Mucosa of stomach (tissue), 1 donor: ENCODE results near the gene CAB39L.

Source experiments
- H3K27me3 ChIP-seq: one replicate; pipeline ENCODE4 v1.7.0; 2013; ENCODE audit warnings: mild to moderate bottlenecking, low read length; ENCODE audit not compliant: control insufficient read depth, insufficient read depth
- H3K36me3 ChIP-seq: one replicate; pipeline ENCODE4 v1.7.0; 2013; ENCODE audit warnings: low read length; ENCODE audit not compliant: control insufficient read depth, insufficient read depth
- H3K4me1 ChIP-seq: one replicate; pipeline ENCODE4 v1.7.0; 2013; ENCODE audit warnings: mild to moderate bottlenecking, low read length; ENCODE audit not compliant: control insufficient read depth, insufficient read depth
- H3K4me3 ChIP-seq: one replicate; pipeline ENCODE4 v1.7.0; 2013; ENCODE audit warnings: low read length
- H3K9ac ChIP-seq: one replicate; pipeline ENCODE4 v1.7.0; 2013; ENCODE audit warnings: mild to moderate bottlenecking, low read length, moderate library complexity
- H3K9me3 ChIP-seq: one replicate; pipeline ENCODE4 v1.7.0; 2013; ENCODE audit warnings: mild to moderate bottlenecking, low read length, moderate library complexity; ENCODE audit not compliant: control insufficient read depth
- donor health status: Pancreatic carcinoma.

The CAB39L gene

DNA sequence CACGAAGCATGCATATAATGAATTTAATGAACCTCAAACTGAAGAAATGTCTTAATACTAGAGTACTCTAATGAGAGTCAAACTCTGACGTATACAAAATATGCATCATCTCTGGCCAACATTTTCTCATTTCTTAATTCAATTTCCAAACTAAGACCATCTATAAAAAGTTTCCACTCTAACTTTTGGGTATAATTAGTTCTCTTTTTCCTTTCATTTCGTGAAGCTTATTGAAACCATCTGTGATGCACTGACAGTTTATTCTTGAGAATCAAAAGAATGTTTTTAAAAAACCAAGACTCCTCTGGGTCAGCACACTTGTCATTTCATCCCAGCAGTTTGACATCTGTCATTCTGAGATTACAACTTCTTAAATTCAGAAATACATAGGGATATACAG is 90.0 kb downstream of the CAB39L start:
- Histone ChIP-seq H3K27me3 (no peaks in the 10 kb centered on the region), H3K36me3 (no peaks in the 10 kb centered on the region), H3K4me1 (no peaks in the 10 kb centered on the region), H3K9me3 (no peaks in the 10 kb centered on the region), H3K4me3 (no peak overlapping the region), H3K9ac (no peak overlapping the region)

DNA sequence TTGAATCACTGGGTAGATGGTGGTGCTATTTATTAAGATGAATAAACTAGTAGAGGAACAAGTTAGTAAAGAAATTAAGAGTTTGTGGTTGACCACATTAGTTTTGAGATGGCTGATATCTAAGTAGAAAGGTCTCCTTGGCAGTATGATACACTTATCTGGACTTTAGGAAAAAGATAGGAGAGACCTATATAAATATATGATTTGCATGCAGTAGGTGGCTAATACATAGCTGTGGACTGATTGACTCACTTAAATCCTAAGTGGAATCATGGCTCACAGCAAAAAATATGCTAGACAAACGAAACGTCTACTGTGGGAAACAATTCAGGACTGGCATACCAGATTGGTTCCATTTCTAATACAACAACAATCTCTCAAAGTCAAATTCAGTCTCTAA is 92.0 kb downstream of the CAB39L start:
- Histone ChIP-seq H3K27me3 (no peaks in the 10 kb centered on the region), H3K4me3 (no peak overlapping the region), H3K36me3 (no peaks in the 10 kb centered on the region), H3K4me1 (no peaks in the 10 kb centered on the region), H3K9me3 (no peaks in the 10 kb centered on the region), H3K9ac (no peak overlapping the region)

DNA sequence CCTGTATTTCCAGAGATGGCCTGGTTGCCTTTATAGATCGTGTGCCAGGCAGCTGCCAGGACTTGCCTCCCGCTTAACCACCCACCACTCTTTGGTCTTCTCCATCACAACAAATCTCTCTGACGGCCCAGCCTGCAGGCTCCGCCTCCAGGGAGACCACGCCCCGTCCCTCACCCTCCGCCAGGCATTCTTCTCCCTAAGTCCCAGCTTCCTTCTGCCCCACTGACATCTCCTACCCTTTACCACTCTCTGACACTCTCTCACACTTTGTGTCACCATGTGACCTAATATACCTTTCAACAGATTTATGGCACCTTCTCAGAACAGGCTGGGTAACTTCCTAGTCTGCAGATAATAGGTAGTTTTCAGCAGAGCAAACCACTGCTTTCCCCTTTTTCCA is 95.1 kb downstream of the CAB39L start:
- no peak overlapping the region for H3K4me3 ChIP-seq
- no peaks in the 10 kb centered on the region for H3K27me3 ChIP-seq
- H3K9me3 ChIP-seq = no peaks in the 10 kb centered on the region
- H3K9ac ChIP-seq = no peak overlapping the region
- no peaks in the 10 kb centered on the region for H3K36me3 ChIP-seq
- H3K4me1 ChIP-seq = no peaks in the 10 kb centered on the region

DNA sequence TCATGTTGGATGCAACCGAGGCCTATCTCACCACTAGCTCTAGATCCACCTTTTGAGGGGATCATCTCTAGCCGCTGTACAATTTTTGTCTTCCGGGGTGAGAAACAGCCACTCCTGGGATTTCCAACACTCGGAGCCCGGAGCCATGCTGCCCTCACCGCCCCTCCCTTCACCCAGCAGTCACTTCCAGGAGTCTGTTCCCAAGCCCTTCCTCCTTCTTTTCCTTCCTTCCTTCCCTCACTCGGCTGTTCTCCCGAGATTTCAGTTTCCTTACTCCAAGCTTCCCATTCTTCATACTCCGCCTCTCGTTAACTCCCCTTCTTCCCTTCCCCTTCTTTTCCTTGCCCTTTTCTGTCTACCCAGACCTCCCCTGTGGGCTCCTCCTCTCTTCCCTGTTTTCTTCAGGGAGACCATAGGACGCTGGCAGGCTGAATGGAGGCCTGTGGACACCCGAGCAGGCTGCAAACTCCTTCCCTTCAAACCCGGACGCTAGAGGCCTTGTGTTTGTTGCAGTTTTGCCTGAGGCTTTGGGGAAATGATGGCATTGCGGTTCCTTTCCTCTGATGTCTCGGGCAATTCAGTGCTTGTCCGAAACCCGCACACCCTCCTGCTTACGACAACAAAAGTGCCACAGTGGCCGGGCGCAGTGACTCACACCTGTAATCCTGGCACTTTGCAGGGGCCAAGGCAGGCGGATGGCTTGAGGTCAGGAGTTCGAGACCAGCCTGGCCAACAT is 96.0 kb downstream of the CAB39L start:
- Histone ChIP-seq H3K27me3 (no peaks in the 10 kb centered on the region), H3K9ac (no peak overlapping the region), H3K36me3 (no peaks in the 10 kb centered on the region), H3K9me3 (no peaks in the 10 kb centered on the region), H3K4me3 (no peak overlapping the region), H3K4me1 (no peaks in the 10 kb centered on the region)

DNA sequence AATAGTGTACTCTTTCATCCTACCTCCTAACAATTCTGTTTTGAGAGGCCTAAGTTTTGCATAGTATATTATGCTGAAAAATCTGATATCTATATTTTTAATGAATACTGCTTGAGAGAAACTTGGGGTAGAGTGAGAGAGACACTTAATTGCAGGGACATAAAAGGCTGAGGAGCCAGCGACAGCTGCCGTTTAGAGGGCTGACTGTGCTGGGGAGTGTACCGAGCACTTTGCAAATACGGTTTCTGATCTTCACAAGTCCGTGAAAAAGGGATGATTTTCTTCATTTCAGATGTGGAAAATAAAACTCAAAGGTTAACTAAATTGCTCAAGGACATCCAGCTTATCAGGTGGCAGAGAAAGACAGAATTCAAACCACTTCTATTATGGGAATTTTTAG is 97.4 kb downstream of the CAB39L start:
- H3K4me1 ChIP-seq = no peaks in the 10 kb centered on the region
- H3K9me3 ChIP-seq = no peaks in the 10 kb centered on the region
- H3K27me3 ChIP-seq = no peaks in the 10 kb centered on the region
- no peak overlapping the region for H3K4me3 ChIP-seq
- H3K36me3 ChIP-seq = no peaks in the 10 kb centered on the region
- no peak overlapping the region for H3K9ac ChIP-seq

DNA sequence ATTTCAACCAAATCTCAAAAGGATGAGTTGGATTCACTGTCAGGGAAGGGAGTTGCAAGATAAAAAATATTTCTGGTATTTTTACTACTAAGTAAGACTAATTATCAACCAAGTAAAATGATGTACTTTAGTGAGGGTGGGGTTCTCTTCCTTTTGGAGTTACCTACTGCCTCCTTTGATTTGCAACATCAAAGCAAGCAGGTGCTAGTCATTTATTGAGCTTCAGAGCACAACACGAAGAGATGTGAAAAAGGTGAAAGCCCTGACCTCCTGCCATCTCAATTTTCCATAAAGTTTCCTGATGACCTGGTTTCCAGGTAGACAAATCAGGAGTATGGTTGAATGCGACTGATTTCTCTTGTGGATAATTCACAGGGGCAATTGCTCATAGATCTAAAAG is 100.1 kb downstream of the CAB39L start:
- Histone ChIP-seq H3K9me3 (no peaks in the 10 kb centered on the region), H3K9ac (no peak overlapping the region), H3K27me3 (no peaks in the 10 kb centered on the region), H3K36me3 (no peaks in the 10 kb centered on the region), H3K4me3 (no peak overlapping the region), H3K4me1 (no peaks in the 10 kb centered on the region)

DNA sequence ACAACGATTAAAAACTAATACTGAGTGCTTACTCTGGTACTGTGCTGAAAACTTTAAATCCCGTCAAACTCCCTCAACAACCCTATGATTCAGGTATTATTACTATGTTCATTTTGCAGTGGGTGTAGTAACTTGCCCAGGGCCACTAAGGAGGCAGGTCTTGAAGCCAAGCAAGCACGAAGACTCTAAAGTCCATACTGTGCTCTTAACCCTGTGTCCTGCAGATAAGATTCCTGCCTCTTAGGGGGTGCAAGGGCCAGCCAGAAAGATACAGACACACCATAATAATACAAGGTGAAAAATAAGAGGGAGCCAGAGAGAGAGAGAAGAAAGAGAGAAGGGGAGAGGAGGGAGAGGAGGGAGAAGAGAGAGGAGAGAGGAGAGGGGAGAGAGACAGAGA is 100.6 kb downstream of the CAB39L start:
- Histone ChIP-seq H3K9ac (no peak overlapping the region), H3K36me3 (no peaks in the 10 kb centered on the region), H3K4me3 (no peak overlapping the region), H3K4me1 (no peaks in the 10 kb centered on the region), H3K27me3 (no peaks in the 10 kb centered on the region), H3K9me3 (no peaks in the 10 kb centered on the region)

DNA sequence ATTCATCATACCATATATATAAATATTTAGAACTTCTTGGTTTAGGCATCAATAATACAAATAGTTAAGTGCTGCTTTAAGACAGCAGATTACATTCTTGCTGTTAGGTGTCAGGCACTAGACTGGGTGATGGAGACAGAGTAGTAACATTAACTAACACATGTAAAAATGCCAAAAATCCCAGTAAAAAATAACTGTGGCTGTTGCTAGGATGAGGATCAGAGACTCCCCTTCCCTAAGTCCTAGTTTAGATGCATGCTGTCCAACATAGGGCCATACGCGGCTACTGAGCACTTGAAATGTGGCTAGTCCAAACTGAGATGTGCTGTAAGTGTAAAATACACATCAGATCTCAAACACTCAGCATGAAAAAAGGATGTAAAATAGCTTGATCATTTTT is 101.4 kb downstream of the CAB39L start:
- Histone ChIP-seq H3K36me3 (no peaks in the 10 kb centered on the region), H3K9me3 (no peaks in the 10 kb centered on the region), H3K9ac (no peak overlapping the region)

DNA sequence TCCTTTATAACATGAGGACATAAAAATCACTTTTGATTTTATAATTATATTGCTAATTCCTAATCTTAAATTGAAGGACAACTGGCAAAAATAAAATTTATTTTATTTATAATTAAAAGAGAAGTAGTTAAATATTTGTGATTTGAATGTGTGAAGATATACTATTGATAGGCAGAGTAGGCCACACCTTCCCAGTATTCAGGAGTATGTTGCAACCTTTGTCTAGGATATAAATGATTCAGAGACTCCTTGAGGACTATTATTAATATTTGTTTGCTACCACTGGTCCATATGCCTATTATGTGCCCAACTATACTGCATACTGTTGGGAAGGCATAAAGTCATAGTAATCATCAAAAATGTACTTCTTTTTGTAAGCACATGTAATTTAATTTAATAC is 101.9 kb downstream of the CAB39L start:
- Histone ChIP-seq H3K9ac (no peak overlapping the region), H3K36me3 (no peaks in the 10 kb centered on the region), H3K4me3 (no peak overlapping the region), H3K27me3 (no peaks in the 10 kb centered on the region), H3K9me3 (no peaks in the 10 kb centered on the region), H3K4me1 (no peaks in the 10 kb centered on the region)

More for the DNA sequence above, 101.4 kb downstream of the CAB39L start:
- H3K27me3 ChIP-seq = no peaks in the 10 kb centered on the region
- no peaks in the 10 kb centered on the region for H3K4me1 ChIP-seq
- H3K4me3 ChIP-seq = no peak overlapping the region

DNA sequence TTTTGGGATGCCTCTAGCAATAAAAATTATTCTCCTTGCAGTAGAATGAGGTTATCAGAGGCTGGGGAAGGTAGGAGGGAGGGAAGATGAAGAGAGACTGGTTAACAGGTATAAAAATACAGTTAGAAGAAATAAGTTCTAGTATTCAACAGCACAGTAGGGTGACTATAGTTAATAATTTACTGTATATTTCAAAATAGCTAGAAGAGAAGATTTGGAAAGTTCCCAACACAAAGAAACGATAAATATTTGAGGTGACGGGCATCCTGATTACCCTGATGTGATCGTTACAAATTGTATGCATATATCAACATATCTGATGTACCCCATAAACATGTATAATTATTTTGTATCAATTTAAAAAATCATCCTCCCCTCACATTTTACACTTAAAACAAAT is 102.3 kb downstream of the CAB39L start:
- Histone ChIP-seq H3K27me3 (no peaks in the 10 kb centered on the region), H3K9me3 (no peaks in the 10 kb centered on the region), H3K36me3 (no peaks in the 10 kb centered on the region)

DNA sequence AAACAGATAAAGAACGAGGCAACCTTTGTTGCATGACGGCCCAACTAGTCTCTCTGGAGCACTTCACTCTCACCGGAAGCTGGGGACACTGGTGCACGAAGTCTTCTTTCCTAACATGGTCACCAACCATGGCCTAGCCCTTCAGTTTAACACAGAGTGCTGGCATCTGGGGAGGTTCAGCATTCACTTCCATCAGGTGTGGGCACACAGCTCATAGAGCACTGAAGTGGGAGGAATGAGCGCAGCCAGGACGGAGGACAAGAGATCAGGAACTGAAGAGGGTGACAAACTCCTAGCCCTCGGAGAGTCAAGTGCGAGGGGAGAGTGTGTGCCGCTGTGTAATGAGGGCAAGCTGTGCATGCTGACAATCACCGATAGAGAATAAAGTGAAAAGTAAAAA is 103.7 kb downstream of the CAB39L start:
- Histone ChIP-seq H3K9ac (no peak overlapping the region), H3K4me1 (no peaks in the 10 kb centered on the region), H3K9me3 (no peaks in the 10 kb centered on the region), H3K4me3 (no peak overlapping the region), H3K27me3 (no peaks in the 10 kb centered on the region), H3K36me3 (no peaks in the 10 kb centered on the region)

More for the DNA sequence above, 102.3 kb downstream of the CAB39L start:
- no peak overlapping the region for H3K9ac ChIP-seq
- no peaks in the 10 kb centered on the region for H3K4me1 ChIP-seq
- no peak overlapping the region for H3K4me3 ChIP-seq

DNA sequence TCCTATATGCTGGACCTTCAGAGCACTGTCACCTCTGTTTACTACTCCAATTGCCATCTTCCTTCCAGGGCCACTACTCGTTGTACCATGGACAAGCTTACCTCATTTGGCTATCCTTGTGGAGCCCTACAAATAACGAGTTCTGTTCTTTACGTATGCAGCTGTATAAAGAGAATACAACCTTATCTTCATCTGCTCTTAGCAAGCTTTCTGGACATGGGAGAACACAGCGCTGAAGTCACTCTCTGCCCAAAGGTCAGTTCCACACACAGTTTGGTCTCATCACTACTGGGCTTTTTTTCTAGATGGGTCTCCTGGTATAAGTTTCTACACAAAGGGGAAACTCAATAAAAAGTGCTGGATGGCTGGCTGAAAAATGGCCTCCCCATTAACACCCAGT is 107.2 kb downstream of the CAB39L start:
- H3K36me3 ChIP-seq = no peaks in the 10 kb centered on the region
- no peak overlapping the region for H3K4me3 ChIP-seq
- no peaks in the 10 kb centered on the region for H3K27me3 ChIP-seq
- H3K9me3 ChIP-seq = no peaks in the 10 kb centered on the region
- no peak overlapping the region for H3K9ac ChIP-seq
- no peaks in the 10 kb centered on the region for H3K4me1 ChIP-seq

DNA sequence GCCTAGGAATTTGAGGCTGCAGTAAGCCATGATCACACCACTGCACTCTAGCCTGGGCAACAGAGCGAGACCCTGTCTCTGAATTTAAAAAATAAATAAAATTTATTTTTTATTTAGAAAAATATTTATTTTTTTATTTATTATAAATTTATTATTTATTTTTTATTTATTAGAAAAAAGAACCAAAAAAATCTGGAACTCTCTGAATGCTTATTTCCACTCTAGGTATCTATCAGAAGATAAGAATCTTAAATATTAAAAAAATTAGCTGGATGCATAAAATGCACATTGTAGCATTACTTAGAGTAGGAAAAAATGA is 113.4 kb downstream of the CAB39L start:
- Histone ChIP-seq H3K36me3 (no peaks in the 10 kb centered on the region), H3K4me1 (no peaks in the 10 kb centered on the region), H3K4me3 (no peak overlapping the region), H3K27me3 (no peaks in the 10 kb centered on the region), H3K9ac (no peak overlapping the region), H3K9me3 (no peaks in the 10 kb centered on the region)
